Left lung (tissue), 10 donors: ENCODE results near the gene KIF13A. TPM values are rescaled to one million over a fixed set of nuclear protein-coding genes. Genes with fewer than 3 reads are reported as not detected.
A peak's percentile ranks its signal among the peaks of the same experiment; 100 is the strongest.
"Not testable (repeated sequence)": the region's sequence is repeated elsewhere in the genome, so short reads cannot be mapped to it uniquely, and the experiment has no call there.

Experiments used
- ATAC-seq: fragments of 200-7000 bp; cut with Tn5 transposase; one replicate; pipeline ENCODE4 v1.9.1; 2020; ENCODE audit warnings: moderate library complexity
- DNase-seq, 4 donors: peaks; one replicate each; pipeline ENCODE4 v3.0.0-alpha.2; 2013 to 2020
- H3K27ac ChIP-seq, 2 donors: fragments of 200-600 bp; sonication (generic) in 1 of 2; one replicate each; pipeline versions ENCODE4 v1.5.0 to v1.8.0; 2020 to 2021
- H3K27me3 ChIP-seq, 2 donors: fragments of 200-600 bp; sonication (generic) in 1 of 2; one replicate each; pipeline versions ENCODE4 v1.5.0 to v1.8.0; 2020 to 2021
- H3K36me3 ChIP-seq, 2 donors: fragments of 200-600 bp; sonication (generic) in 1 of 2; one replicate each; pipeline versions ENCODE4 v1.5.0 to v1.8.0; 2020 to 2021
- H3K4me1 ChIP-seq, 2 donors: fragments of 200-600 bp; one replicate each; pipeline ENCODE4 v1.8.0; 2021
- H3K4me3 ChIP-seq, 2 donors: fragments of 200-600 bp; sonication (generic) in 1 of 2; one replicate each; pipeline versions ENCODE4 v1.5.0 to v1.8.0; 2020 to 2021; ENCODE audit warnings: mild to moderate bottlenecking in 1 of 2
- H3K9me3 ChIP-seq, 2 donors: fragments of 200-600 bp; sonication (generic) in 1 of 2; one replicate each; pipeline versions ENCODE4 v1.5.0 to v1.8.0; 2020 to 2021
- intact Hi-C, 2 donors: fragments of 100-400 bp; cut with DNase I; formaldehyde crosslinking; loops; one replicate each; pipeline versions ENCODE4 v1.11.2 to v1.14.2; 2022
- polyA plus RNA-seq, 6 donors: library from polyadenylated mRNA; unstranded; fragments of 120-200 nt; gene quantifications; one replicate each; pipeline ENCODE4 v1.2.1, GENCODE V29; 2013; ENCODE audit not compliant: insufficient read length in 6 of 6
- total RNA-seq, 2 donors: library from RNA; stranded (reverse); fragmentation: NEBNext Ultra II Directional; extraction: Animal tissue kit (Norgen Biotek cat#: 25700); gene quantifications; one replicate each; pipeline ENCODE4 v1.2.1, GENCODE V29; 2021
- TF ChIP-seq, protein P1 (sequence below), 2 donors: fragments of 200-600 bp; sonication (generic) in 1 of 2; IDR thresholded peaks; one replicate each; pipeline versions ENCODE4 v1.5.0 to v1.8.0; 2021; ENCODE audit warnings: antibody characterized with exemption in 2 of 2
- donor health status: DM: no; HTN: yes; CAD: no.
- donor health status: DM: no; HTN: no; CAD: no.

Gene KIF13A
- total and polyA plus RNA-seq, 8 donors: 42.1 to 50.1 (median 46.3) TPM

DNA sequence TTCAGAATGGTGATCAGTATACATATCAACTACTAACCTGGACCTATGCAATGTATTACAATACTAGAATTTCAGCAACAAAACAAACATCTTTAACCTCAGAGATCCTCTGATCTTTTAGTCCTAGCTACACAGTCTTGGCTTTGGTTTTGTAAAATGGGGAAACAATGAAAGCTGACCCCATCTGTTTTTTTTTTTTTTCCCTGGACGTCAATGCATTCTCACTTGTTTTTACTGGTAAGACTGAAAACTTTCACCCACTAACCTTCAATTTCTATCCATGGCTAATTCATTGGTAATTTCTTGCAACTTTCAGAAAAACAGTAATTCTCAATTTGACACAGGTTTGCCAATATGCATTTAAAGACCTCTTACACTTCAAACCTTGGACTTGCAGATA, 3.0 kb downstream of the KIF13A start:
- Histone ChIP-seq H3K36me3 (no peaks in the 10 kb centered on the region), H3K27me3 (no peaks in the 10 kb centered on the region), H3K9me3 (no peaks in the 10 kb centered on the region), H3K4me1 (peaks cover 9 to 52% of the 10 kb centered on the region in 2 donors), H3K4me3 (no peak overlapping the region), H3K27ac (peak overlapping the region in 1 of 2 donors; percentile 46)
- ATAC-seq: no peak
- TF ChIP-seq, protein P1, sequence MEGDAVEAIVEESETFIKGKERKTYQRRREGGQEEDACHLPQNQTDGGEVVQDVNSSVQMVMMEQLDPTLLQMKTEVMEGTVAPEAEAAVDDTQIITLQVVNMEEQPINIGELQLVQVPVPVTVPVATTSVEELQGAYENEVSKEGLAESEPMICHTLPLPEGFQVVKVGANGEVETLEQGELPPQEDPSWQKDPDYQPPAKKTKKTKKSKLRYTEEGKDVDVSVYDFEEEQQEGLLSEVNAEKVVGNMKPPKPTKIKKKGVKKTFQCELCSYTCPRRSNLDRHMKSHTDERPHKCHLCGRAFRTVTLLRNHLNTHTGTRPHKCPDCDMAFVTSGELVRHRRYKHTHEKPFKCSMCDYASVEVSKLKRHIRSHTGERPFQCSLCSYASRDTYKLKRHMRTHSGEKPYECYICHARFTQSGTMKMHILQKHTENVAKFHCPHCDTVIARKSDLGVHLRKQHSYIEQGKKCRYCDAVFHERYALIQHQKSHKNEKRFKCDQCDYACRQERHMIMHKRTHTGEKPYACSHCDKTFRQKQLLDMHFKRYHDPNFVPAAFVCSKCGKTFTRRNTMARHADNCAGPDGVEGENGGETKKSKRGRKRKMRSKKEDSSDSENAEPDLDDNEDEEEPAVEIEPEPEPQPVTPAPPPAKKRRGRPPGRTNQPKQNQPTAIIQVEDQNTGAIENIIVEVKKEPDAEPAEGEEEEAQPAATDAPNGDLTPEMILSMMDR (IDR thresholded peaks at IDR 0.05): no peak
- intact Hi-C loops: no loop called here
- DNase-seq: no peak

DNA sequence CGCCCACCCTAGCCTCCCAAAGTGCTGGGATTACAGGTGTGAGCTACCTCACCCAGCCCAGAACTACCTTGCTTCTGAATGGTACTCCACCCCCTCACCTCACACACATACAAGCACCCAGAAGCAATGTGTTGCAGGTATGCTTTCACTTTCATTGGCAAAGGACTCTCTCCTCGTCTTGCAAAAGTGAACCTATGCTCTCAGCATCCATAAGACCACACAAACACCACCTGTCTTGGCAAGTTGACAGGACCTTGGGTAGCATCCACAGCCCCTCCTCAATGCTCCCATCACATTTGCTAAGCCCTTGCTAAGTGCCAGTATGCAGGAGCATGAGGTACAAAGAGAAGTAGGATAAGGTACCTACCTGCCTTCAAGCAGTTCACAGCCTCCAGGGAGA, 3.7 kb downstream of the KIF13A start:
- H3K36me3 ChIP-seq: no peaks in the 10 kb centered on the region
- peaks cover 9 to 49% of the 10 kb centered on the region in 2 donors for H3K4me1 ChIP-seq
- no peak overlapping the region for H3K4me3 ChIP-seq
- DNase-seq (no peak), ATAC-seq (peak; percentile 29)
- H3K9me3 ChIP-seq: no peaks in the 10 kb centered on the region
- H3K27ac ChIP-seq: peak overlapping the region in 1 of 2 donors; percentile 46
- no peaks in the 10 kb centered on the region for H3K27me3 ChIP-seq
- TF ChIP-seq, protein P1 (IDR thresholded peaks at IDR 0.05): no peak
- intact Hi-C loops: no loop called here

DNA sequence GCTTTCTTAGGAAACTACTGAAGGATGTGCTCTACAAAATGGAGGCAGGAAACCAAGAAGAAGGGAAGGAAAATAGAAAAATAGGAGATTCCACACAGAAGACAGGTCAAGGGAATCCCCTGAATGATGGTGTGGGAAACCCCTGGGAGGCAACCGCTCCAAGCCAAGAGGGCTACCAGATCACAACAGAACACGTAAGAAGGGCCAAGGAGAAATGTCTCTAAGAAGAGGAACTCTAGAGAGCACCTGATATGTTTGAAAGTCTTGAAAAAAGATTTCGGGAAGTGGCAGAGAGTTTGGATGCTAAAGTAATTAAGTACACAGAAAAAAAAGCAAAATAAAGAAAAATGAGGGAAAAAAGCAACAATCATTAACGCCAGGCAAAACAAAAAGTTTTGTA, 7.1 kb downstream of the KIF13A start:
- Histone ChIP-seq H3K9me3 (no peaks in the 10 kb centered on the region), H3K27ac (no peak overlapping the region), H3K4me3 (no peak overlapping the region), H3K36me3 (no peaks in the 10 kb centered on the region), H3K27me3 (no peaks in the 10 kb centered on the region), H3K4me1 (peaks cover 9 to 27% of the 10 kb centered on the region in 2 donors)
- DNase-seq (no peak), ATAC-seq (no peak)
- TF ChIP-seq, protein P1 (IDR thresholded peaks at IDR 0.05): no peak
- intact Hi-C loops: no loop called here

DNA sequence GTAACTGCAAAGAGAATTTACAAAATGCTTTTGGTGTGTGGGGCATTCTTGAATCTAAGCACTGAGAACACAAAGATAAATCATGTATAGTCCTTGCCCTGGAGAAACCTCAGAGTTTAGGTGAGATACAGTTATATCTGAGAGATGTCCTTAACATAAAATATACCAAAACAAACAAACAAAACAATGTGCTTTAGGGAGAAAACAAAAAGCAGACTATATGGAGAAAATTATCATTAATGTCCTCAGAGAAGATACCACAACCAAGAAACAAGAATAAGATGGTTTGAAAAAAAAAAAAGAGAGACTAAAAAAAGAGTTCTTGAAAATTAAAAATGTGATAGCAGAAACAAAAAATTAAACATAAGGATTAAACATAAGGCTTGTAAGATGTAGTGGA, 8.0 kb downstream of the KIF13A start:
- TF ChIP-seq, protein P1 (IDR thresholded peaks at IDR 0.05): no peak
- H3K36me3 ChIP-seq: no peaks in the 10 kb centered on the region
- DNase-seq: no peak
- intact Hi-C loops: no loop called here
- no peak overlapping the region for H3K4me3 ChIP-seq
- H3K27ac ChIP-seq: no peak overlapping the region
- no peaks in the 10 kb centered on the region for H3K27me3 ChIP-seq
- peaks cover 4 to 18% of the 10 kb centered on the region in 2 donors for H3K4me1 ChIP-seq
- no peaks in the 10 kb centered on the region for H3K9me3 ChIP-seq
- no peak for ATAC-seq

DNA sequence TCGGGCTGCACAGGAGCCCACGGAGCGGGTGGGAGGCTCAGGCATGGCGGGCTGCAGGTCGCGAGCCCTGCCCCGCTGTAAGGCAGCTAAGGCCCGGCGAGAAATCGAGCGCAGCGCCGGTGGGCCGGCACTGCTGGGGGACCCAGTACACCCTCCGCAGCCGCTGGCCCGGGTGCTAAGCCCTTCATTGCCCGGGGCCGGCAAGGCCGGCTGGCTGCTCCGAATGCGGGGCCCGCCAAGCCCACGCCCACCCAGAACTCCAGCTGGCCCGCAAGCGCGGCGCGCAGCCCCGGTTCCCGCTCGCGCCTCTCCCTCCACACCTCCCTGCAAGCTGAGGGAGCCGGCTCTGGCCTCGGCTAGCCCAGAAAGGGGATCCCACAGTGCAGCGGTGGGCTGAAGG, 11.2 kb downstream of the KIF13A start:
- H3K4me1 ChIP-seq: peaks cover 13 to 30% of the 10 kb centered on the region in 2 donors
- H3K27me3 ChIP-seq, H3K36me3 ChIP-seq, H3K9me3 ChIP-seq, H3K4me3 ChIP-seq, H3K27ac ChIP-seq, intact Hi-C loops, DNase-seq, ATAC-seq: not testable (repeated sequence)
